K562 (cell line): Measurements from ENCODE around the gene TMEM43. TPM values are rescaled to one million over a fixed set of nuclear protein-coding genes. Genes with fewer than 3 reads are reported as not detected.

Experiments used
- CREB3 ChIP-seq: fragments of 450-650 bp; conservative IDR thresholded peaks from 2 replicates; pipeline ENCODE4 v1.6.1; 2016; ENCODE audit warnings: missing genetic modification characterization, low read depth, mild to moderate bottlenecking, missing compliant biosample characterization, moderate library complexity
- DDX20 ChIP-seq: fragments of 450-650 bp; IDR thresholded peaks from 2 replicates; pipeline ENCODE4 v1.6.1; 2016; ENCODE audit warnings: missing genetic modification characterization, low read depth, mild to moderate bottlenecking, missing compliant biosample characterization, moderate library complexity
- E2F5 ChIP-seq: sonication (generic); formaldehyde crosslinking; IDR thresholded peaks from 2 replicates; pipeline ENCODE4 v1.8.0; 2022; ENCODE audit warnings: mild to moderate bottlenecking, missing genetic modification reagents
- FOXK1 ChIP-seq: sonication (generic); formaldehyde crosslinking; IDR thresholded peaks from 2 replicates; pipeline ENCODE4 v1.8.0; 2022; ENCODE audit warnings: missing genetic modification reagents, mild to moderate bottlenecking, borderline replicate concordance
- JUND ChIP-seq, 2 experiments: IDR thresholded peaks; 2 replicates in 1 of 2; 3 replicates in 1 of 2; pipeline ENCODE4 v1.6.1; 2011; ENCODE audit warnings: borderline replicate concordance in 2 of 2, low read depth in 2 of 2, low read length in 2 of 2, improper control_type of control experiment in 1 of 2, missing biosample characterization in 1 of 2, missing genetic modification characterization in 1 of 2, missing genetic modification reagents in 1 of 2
- KLF1 ChIP-seq: fragments of 450-650 bp; IDR thresholded peaks from 2 replicates; pipeline ENCODE4 v1.6.1; 2016; ENCODE audit warnings: missing genetic modification characterization, missing compliant biosample characterization
- POLR3A ChIP-seq: IDR thresholded peaks from 2 replicates; pipeline ENCODE4 v1.6.1; 2011; ENCODE audit warnings: borderline replicate concordance, mild to moderate bottlenecking, moderate library complexity; ENCODE audit not compliant: insufficient read length, insufficient read depth; ENCODE audit errors: extremely low read depth
- TRIM24 ChIP-seq, 2 experiments: fragments of 450-650 bp; IDR thresholded peaks; 2 replicates each; pipeline ENCODE4 v1.6.1; 2016
- TRIM28 ChIP-seq: fragments of 450-650 bp; IDR thresholded peaks from 2 replicates; pipeline ENCODE4 v1.6.1; 2017
- ZBTB5 ChIP-seq: fragments of 450-650 bp; IDR thresholded peaks from 2 replicates; pipeline ENCODE4 v1.6.1; 2017; ENCODE audit warnings: antibody characterized with exemption
- ZNF165 ChIP-seq: fragments of 250-450 bp; sonication (Bioruptor Pico); IDR thresholded peaks from 2 replicates; pipeline ENCODE4 v1.4.0; 2020; ENCODE audit warnings: borderline replicate concordance
- polyA plus RNA-seq, 8 experiments: library from polyadenylated mRNA; depleted of rRNA in 4 of 8; stranded (reverse) in 5 of 8; unstranded in 3 of 8; fragments of >200 nt; fragmentation: Nextera tagmentation in 2 of 8; fragmentation: Illumina TruSeq in 1 of 8; extraction: Ambion mirVana in 2 of 8; extraction: Trizol in 1 of 8; gene quantifications; 2 replicates each; pipeline versions ENCODE4 v1.2.1 to v1.2.3, GENCODE V29; 2011 to 2014; ENCODE audit warnings: inconsistent platforms in 1 of 8, missing spikeins in 1 of 8
- total RNA-seq, 7 experiments: library from RNA; depleted of rRNA in 6 of 7; stranded (reverse); fragments of >200 nt in 6 of 7; fragmentation: Illumina TruSeq in 2 of 7; extraction: Trizol in 2 of 7; gene quantifications; 2 replicates each; pipeline versions ENCODE4 v1.2.1 to v1.2.3, GENCODE V29; 2011 to 2021; ENCODE audit warnings: low replicate concordance in 1 of 7
- TF ChIP-seq, protein P1 (sequence below): fragments of 450-650 bp; IDR thresholded peaks from 2 replicates; pipeline ENCODE4 v1.6.1; 2017; ENCODE audit warnings: mild to moderate bottlenecking, moderate library complexity

TMEM43 gene
- total and polyA plus RNA-seq, 9 of the 15 experiments (the other 6 are each of a cell fraction or from before 2014, with no cell fraction given): 16.7 to 46.1 (median 35.7) TPM

DNA sequence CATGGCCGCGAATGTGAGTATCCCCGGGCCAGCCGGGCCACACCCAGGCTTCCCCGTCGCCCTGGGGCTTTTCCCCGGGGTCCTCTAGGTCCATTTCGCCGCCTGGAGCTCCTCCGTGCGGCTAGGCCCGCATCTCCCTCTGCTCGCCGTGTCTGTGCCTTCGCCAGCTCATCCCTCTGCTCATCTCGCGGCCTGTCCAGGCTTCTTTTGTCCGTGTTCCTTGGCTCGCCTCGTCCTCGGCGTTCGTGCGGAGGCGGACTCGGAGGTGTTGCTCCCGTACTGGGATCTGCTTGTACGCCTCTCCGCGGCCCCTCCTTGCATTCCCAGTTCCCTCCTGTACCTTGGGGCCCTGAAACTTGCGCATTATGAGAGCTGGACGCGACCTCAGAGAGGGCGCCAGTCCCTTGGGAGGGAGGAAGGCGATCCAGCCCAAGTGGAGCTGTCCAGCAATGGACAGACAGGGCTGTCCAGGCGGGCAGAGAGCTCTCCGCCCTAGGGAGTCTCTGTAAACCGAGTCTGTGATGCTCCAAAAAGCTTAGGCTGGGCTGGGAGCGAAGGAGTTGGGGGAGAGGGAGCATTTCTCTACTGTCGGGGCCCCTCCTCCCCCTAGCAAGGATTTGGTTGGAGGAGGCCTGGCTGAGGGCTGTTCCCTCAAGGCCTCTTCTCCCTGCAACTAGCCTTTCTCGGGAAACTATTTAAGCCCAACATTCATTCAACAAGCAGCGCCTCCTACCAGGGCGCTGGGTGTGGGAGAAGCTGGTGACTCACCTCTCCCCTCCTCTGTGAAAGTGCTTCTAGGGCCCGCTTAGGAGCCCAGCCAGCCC lies 553 bp downstream of the TMEM43 start (continued):
- TF ChIP-seq E2F5: peak; percentile 78; the same call in 1 of the 2 replicates
- TF ChIP-seq CREB3 (tag): peak; percentile 66; the same call in 1 of the 2 replicates
- peak; percentile 36; the same call in 1 of the 2 replicates for TF ChIP-seq DDX20 (tag)
- no peak for TF ChIP-seq ZBTB5
- peak; percentile 35; the same call in 1 of the 2 replicates for TF ChIP-seq KLF1 (tag)
- TF ChIP-seq ZNF165 (CRISPR knock-in tag): peak; percentile 49; the same call in 1 of the 2 replicates
- TF ChIP-seq TRIM24 (IDR thresholded peaks at IDR 0.05): 0 out of 4 replicates have a peak, but pooled peaks of 1 of the 2 experiments have one; percentile 36
- TF ChIP-seq FOXK1 (CRISPR knock-in tag): peak; percentile 14; the same call in 1 of the 2 replicates
- TF ChIP-seq TRIM28: peak; percentile 58; the same call in 1 of the 2 replicates
- TF ChIP-seq, protein P1, sequence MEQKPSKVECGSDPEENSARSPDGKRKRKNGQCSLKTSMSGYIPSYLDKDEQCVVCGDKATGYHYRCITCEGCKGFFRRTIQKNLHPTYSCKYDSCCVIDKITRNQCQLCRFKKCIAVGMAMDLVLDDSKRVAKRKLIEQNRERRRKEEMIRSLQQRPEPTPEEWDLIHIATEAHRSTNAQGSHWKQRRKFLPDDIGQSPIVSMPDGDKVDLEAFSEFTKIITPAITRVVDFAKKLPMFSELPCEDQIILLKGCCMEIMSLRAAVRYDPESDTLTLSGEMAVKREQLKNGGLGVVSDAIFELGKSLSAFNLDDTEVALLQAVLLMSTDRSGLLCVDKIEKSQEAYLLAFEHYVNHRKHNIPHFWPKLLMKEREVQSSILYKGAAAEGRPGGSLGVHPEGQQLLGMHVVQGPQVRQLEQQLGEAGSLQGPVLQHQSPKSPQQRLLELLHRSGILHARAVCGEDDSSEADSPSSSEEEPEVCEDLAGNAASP: no peak
- TF ChIP-seq JUND (IDR thresholded peaks at IDR 0.05; ENCODE audit: borderline replicate concordance, low read depth, low read length): peak; percentile 97
- peak; percentile 94; the same call in 2 of the 3 replicates for TF ChIP-seq JUND (tag; IDR thresholded peaks at IDR 0.05; ENCODE audit: borderline replicate concordance, low read depth, low read length)
- TF ChIP-seq POLR3A: no peak
